ENCODE data around the gene RTN4.

Gene RTN4

GRCh38 chr2:54946220-54946805, 103.9 kb downstream of the RTN4 start:
- no peak for DNase-seq

GRCh38 chr2:54945391-54946219, 104.6 kb downstream of the RTN4 start:
- no peak for DNase-seq

- no peak for DNase-seq
Measured at GRCh38 chr2:54944724-54945326, 105.4 kb downstream of the RTN4 start.

GRCh38 chr2:54942373-54942772, 107.9 kb downstream of the RTN4 start:
- DNase-seq, result no peak

- no peak for DNase-seq
Measured at GRCh38 chr2:54941248-54941984, 108.8 kb downstream of the RTN4 start.

- no peak for DNase-seq
Measured at GRCh38 chr2:54940723-54941122, 109.5 kb downstream of the RTN4 start.

- no peak for DNase-seq
Measured at GRCh38 chr2:54939446-54940118, 110.7 kb downstream of the RTN4 start.

GRCh38 chr2:54936766-54937165, 113.5 kb downstream of the RTN4 start:
- DNase-seq, result no peak

- DNase-seq, result no peak
Measured at GRCh38 chr2:54935389-54935788, 114.9 kb downstream of the RTN4 start.

GRCh38 chr2:54931473-54931872, 118.8 kb downstream of the RTN4 start:
- DNase-seq, result no peak

GRCh38 chr2:54928719-54929118, 121.5 kb downstream of the RTN4 start:
- no peak for DNase-seq

- no peak for DNase-seq
Measured at GRCh38 chr2:54927751-54928615, 122.3 kb downstream of the RTN4 start.

GRCh38 chr2:54927085-54927750, 123.0 kb downstream of the RTN4 start:
- DNase-seq, result no peak

GRCh38 chr2:54925022-54925421, 125.2 kb downstream of the RTN4 start:
- no peak for DNase-seq

GRCh38 chr2:54924121-54924520, 126.1 kb downstream of the RTN4 start:
- DNase-seq, result no peak

Measured in NCI-H2029 treated with DMSO at 0.1 percent for 48 hours (cell line).